Astrocyte of the spinal cord (primary cell): ENCODE data around the gene UBE2J2.
A peak's percentile ranks its signal among the peaks of the same experiment; 100 is the strongest.

Source experiments
- DNase-seq: peaks from one replicate; pipeline ENCODE4 v3.0.0; 2011; ENCODE audit warnings: low read depth, low spot score
- H3K4me3 ChIP-seq: 2 replicates; pipeline ENCODE4 v1.5.1; 2011; ENCODE audit warnings: low read depth, mild to moderate bottlenecking, low read length, moderate library complexity
- CTCF ChIP-seq: IDR thresholded peaks from 2 replicates; pipeline ENCODE4 v1.5.1; 2012; ENCODE audit warnings: low read depth, mild to moderate bottlenecking, low read length, inconsistent platforms
- in situ Hi-C: cut with HindIII; loops from 2 replicates; pipeline ENCODE4 v1.10.0; 2017; ENCODE audit warnings: low sequenced_read_pairs

UBE2J2 gene

DNA sequence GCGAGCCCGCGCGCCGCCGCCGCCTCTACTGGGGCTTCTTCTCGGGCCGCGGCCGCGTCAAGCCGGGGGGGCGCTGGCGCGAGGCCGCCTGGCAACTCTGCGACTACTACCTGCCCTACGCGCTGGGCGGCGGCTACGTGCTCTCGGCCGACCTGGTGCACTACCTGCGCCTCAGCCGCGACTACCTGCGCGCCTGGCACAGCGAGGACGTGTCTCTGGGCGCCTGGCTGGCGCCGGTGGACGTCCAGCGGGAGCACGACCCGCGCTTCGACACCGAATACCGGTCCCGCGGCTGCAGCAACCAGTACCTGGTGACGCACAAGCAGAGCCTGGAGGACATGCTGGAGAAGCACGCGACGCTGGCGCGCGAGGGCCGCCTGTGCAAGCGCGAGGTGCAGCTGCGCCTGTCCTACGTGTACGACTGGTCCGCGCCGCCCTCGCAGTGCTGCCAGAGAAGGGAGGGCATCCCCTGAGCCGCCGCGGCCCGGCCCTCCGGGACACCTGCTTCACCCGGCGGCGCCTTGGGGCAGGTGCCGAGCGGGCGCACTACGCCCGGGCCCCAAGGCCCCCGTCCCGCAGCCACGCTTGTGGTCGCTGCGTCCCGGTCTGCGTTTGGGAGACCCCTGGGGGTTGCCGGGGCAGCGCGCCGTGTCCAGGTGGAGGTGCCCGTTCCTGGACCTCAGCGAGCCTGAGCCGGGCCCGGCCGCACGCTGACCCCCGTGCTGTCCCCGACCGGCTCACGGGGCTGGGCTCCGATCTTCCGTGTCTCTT, 40.7 kb downstream of the UBE2J2 start:
- in situ Hi-C loops: no loop called here
- TF ChIP-seq CTCF: no peak
- H3K4me3 ChIP-seq: no peak overlapping the region
- no peak for DNase-seq

GRCh38 chr1:1232208-1232795, 41.4 kb downstream of the UBE2J2 start, which contains the start of gene B3GALT6:
Gene B3GALT6, plus strand, starts transcription at chr1:1232237. Its CDS starts 42 bp downstream, at chr1:1232279.
- in situ Hi-C loops: no loop called here
- H3K4me3 ChIP-seq: peak within 1 kb of the TSS; percentile 80
- DNase-seq: no peak
- no peak for TF ChIP-seq CTCF

GRCh38 chr1:1231400-1232207, 42.0 kb downstream of the UBE2J2 start, which contains the start of gene SDF4:
Gene SDF4, minus strand, starts transcription at chr1:1232001. Its CDS starts 3,229 bp downstream, at chr1:1228772.
- in situ Hi-C loops: no loop called here
- DNase-seq: peak; percentile 97
- no peak for TF ChIP-seq CTCF
- H3K4me3 ChIP-seq: peak within 1 kb of the TSS; percentile 80

DNA sequence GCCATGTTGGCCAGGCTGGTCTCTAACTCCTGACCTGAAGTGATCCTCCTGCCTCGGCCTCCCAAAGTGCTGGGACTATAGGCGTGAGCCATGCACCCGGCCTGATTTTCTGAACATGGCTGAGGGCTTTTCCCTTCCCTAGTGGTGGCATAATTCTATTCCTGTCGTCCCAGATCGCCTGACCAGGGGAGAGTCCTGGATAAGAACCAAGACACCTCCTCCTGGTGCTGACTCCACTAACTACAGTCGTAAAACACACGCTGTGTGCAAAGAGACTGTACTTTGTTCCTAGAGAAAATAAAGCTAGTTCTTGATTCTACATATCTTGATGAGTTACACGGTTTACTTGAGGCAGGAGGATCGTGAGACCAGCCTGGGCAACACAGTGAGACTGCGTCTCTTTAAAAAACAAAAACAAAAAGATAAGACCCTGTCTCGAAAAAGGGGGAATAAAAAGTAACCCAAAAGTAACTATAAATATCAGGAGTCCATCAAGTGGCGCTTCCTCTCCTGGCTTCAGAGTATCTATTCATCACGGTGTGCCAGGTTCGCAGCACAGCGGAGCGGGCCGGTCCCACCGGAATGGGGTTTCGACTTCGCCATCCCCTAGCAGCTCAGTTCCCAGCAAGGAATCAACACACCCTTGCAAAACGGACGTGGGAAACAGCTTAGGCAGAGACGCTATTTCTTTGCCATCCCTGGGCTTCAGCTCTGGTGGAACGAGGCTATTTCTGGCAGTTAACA, 42.8 kb downstream of the UBE2J2 start:
- DNase-seq: peak; percentile 63
- in situ Hi-C loops: no loop called here
- peak overlapping the region; percentile 80 for H3K4me3 ChIP-seq
- peak; percentile 41 for TF ChIP-seq CTCF

DNA sequence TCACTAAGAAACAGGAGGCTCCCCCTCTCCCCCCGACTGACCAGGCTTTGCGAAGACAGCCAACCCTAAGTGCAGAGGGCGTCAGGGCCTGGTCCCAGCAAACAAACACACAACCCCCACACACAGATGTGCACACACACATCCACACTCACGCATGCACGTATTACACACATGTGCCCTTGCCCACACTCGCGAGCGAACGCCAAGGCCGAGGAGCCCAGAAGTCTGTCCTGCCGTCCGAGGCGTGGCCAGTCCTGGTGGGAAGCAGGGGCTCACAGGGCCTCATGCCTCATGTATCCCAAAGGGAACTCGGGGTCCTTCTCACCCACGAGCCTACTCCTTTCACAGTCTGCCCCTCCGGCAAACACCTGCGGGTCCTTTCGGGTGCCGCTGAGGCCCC, 43.9 kb downstream of the UBE2J2 start:
- TF ChIP-seq CTCF: no peak
- H3K4me3 ChIP-seq: no peak overlapping the region
- no peak for DNase-seq
- in situ Hi-C loops: no loop called here

GRCh38 chr1:1228596-1229321, 44.9 kb downstream of the UBE2J2 start:
- in situ Hi-C loops: no loop called here
- no peak for TF ChIP-seq CTCF
- no peak for DNase-seq
- no peak overlapping the region for H3K4me3 ChIP-seq
